PC-3 (cell line): ENCODE measurements around the gene CSMD2. TPM values are rescaled to one million over a fixed set of nuclear protein-coding genes. Genes with fewer than 3 reads are reported as not detected.

Source experiments
- ATAC-seq: fragments of 200-7000 bp; cut with Tn5 transposase; 2 replicates; pipeline ENCODE4 v1.9.1; 2020; ENCODE audit warnings: mild to moderate bottlenecking, moderate library complexity
- BruUV-seq: library from RNA; stranded (reverse); fragments of 400-500 nt; replicated peaks from 2 replicates; lab custom pipeline; 2021; lab: Mats Ljungman, UMichigan
- CTCF ChIA-PET: fragments of 300-600 bp; sonication (Branson Sonifier 250); formaldehyde crosslinking; loops from one replicate; lab custom pipeline; 2022; ENCODE audit warnings: antibody characterized with exemption; lab: Charles Lee
- POLR2A ChIA-PET: fragments of 300-600 bp; sonication (Branson Sonifier 250); formaldehyde crosslinking; loops from one replicate; lab custom pipeline; 2022; ENCODE audit warnings: antibody characterized with exemption; ENCODE audit not compliant: unreplicated experiment; lab: Charles Lee
- DNase-seq: peaks from one replicate; pipeline ENCODE4 v3.0.0-alpha.2; 2015
- H2AFZ ChIP-seq: fragments of 300-600 bp; sonication (generic); 2 replicates; pipeline ENCODE4 v1.6.0; 2016; ENCODE audit warnings: antibody characterized with exemption, low read length
- H3F3A ChIP-seq: fragments of 300-600 bp; sonication (generic); one replicate; pipeline ENCODE4 v1.6.0; 2017; ENCODE audit warnings: antibody characterized with exemption, low read length, control low read depth, mild to moderate bottlenecking; ENCODE audit not compliant: unreplicated experiment
- H3K27ac ChIP-seq: fragments of 300-600 bp; sonication (generic); 2 replicates; pipeline ENCODE4 v1.5.1; 2016; ENCODE audit warnings: mild to moderate bottlenecking, low read length
- H3K27me3 ChIP-seq: fragments of 300-600 bp; sonication (generic); 2 replicates; pipeline ENCODE4 v1.6.1; 2016; ENCODE audit warnings: low read length, mixed read lengths
- H3K36me3 ChIP-seq: fragments of 300-600 bp; sonication (generic); 2 replicates; pipeline ENCODE4 v1.6.1; 2016; ENCODE audit warnings: low read depth, mixed run types, low read length, mixed read lengths
- H3K4me1 ChIP-seq: fragments of 300-600 bp; sonication (generic); 2 replicates; pipeline ENCODE4 v1.5.1; 2016; ENCODE audit warnings: low read length; ENCODE audit not compliant: insufficient read depth
- H3K4me2 ChIP-seq: fragments of 300-600 bp; sonication (generic); 2 replicates; pipeline ENCODE4 v1.6.0; 2016; ENCODE audit warnings: low read length
- H3K4me3 ChIP-seq: fragments of 300-600 bp; sonication (generic); 2 replicates; pipeline ENCODE4 v1.5.1; 2016; ENCODE audit warnings: mild to moderate bottlenecking, low read length, mixed read lengths
- H3K79me2 ChIP-seq: fragments of 300-600 bp; sonication (generic); 2 replicates; pipeline ENCODE4 v1.6.1; 2017; ENCODE audit warnings: low read length, mixed read lengths
- H3K9ac ChIP-seq: fragments of 300-600 bp; sonication (generic); 2 replicates; pipeline ENCODE4 v1.6.0; 2016; ENCODE audit warnings: mild to moderate bottlenecking, low read length
- H3K9me2 ChIP-seq: fragments of 300-600 bp; sonication (generic); replicated peaks from 2 replicates; pipeline ENCODE4 v1.6.1; 2016; ENCODE audit warnings: mixed run types, low read length, mixed read lengths
- H3K9me3 ChIP-seq: fragments of 300-600 bp; sonication (generic); 2 replicates; pipeline ENCODE4 v1.6.1; 2016; ENCODE audit warnings: low read length, mixed read lengths
- H4K20me1 ChIP-seq: fragments of 300-600 bp; sonication (generic); 2 replicates; pipeline ENCODE4 v1.6.1; 2016; ENCODE audit warnings: low read length, mixed read lengths
- CTCF ChIP-seq: fragments of 300-600 bp; sonication (generic); conservative IDR thresholded peaks from 2 replicates; pipeline ENCODE4 v1.5.1; 2017; ENCODE audit warnings: antibody characterized with exemption, low read depth, mild to moderate bottlenecking, low read length
- EZH2 ChIP-seq: fragments of 300-600 bp; sonication (generic); IDR thresholded peaks from one replicate; pipeline ENCODE4 v1.6.1; 2017; ENCODE audit warnings: antibody characterized with exemption, mild to moderate bottlenecking, low read length; ENCODE audit not compliant: unreplicated experiment
- EZH2phosphoT487 ChIP-seq: fragments of 300-600 bp; sonication (generic); IDR thresholded peaks from 2 replicates; pipeline ENCODE4 v1.6.1; 2018; ENCODE audit warnings: mild to moderate bottlenecking, antibody characterized with exemption, low read length, borderline replicate concordance
- intact Hi-C: fragments of 100-400 bp; cut with micrococcal nuclease; formaldehyde crosslinking; loops from 2 replicates; pipeline ENCODE4 v1.9.0; 2023
- total RNA-seq: library from RNA; depleted of rRNA; stranded (reverse); fragments of >200 nt; gene quantifications from 2 replicates; pipeline ENCODE4 v1.2.3, GENCODE V29; 2014

Gene CSMD2
- total RNA-seq, 1 experiment from 2014 or later, result not detected

GRCh38 chr1:33928251-33928650 is 236.8 kb downstream of the CSMD2 start:
- no peak overlapping the region for H3K9ac ChIP-seq
- H3K4me1 ChIP-seq, result no peaks in the 10 kb centered on the region
- H2AFZ ChIP-seq, result no peak overlapping the region
- no peaks in the 10 kb centered on the region for H3F3A ChIP-seq
- no peaks in the 10 kb centered on the region for H3K9me3 ChIP-seq
- DNase-seq, result no peak
- no TSS peak for BruUV-seq
- no peaks in the 10 kb centered on the region for H3K27me3 ChIP-seq
- H3K27ac ChIP-seq, result no peak overlapping the region
- no peak for TF ChIP-seq EZH2
- TF ChIP-seq EZH2phosphoT487, result no peak
- no peak for TF ChIP-seq CTCF
- intact Hi-C loops, result no loop called here
- H3K4me3 ChIP-seq, result no peak overlapping the region
- no peaks in the 10 kb centered on the region for H3K36me3 ChIP-seq
- ChIA-PET CTCF (no interaction called here), POLR2A (no interaction called here)
- H4K20me1 ChIP-seq, result no peaks in the 10 kb centered on the region
- no peak overlapping the region for H3K4me2 ChIP-seq
- H3K9me2 ChIP-seq, result no peaks in the 10 kb centered on the region
- no peaks in the 10 kb centered on the region for H3K79me2 ChIP-seq
- ATAC-seq, result no peak

GRCh38 chr1:33927721-33928120 is 237.3 kb downstream of the CSMD2 start:
- Histone ChIP-seq H2AFZ (no peak overlapping the region), H3K9me3 (no peaks in the 10 kb centered on the region), H4K20me1 (no peaks in the 10 kb centered on the region), H3K9me2 (no peaks in the 10 kb centered on the region), H3K27ac (no peak overlapping the region), H3K4me2 (no peak overlapping the region), H3K4me3 (no peak overlapping the region), H3K9ac (no peak overlapping the region), H3K36me3 (no peaks in the 10 kb centered on the region), H3K79me2 (no peaks in the 10 kb centered on the region), H3F3A (no peaks in the 10 kb centered on the region), H3K4me1 (no peaks in the 10 kb centered on the region), H3K27me3 (no peaks in the 10 kb centered on the region)
- no TSS peak for BruUV-seq
- DNase-seq, result no peak
- CTCF ChIA-PET, result no interaction called here
- POLR2A ChIA-PET, result no interaction called here
- no peak for TF ChIP-seq EZH2
- no peak for TF ChIP-seq CTCF
- no peak for TF ChIP-seq EZH2phosphoT487
- intact Hi-C loops, result no loop called here
- no peak for ATAC-seq

GRCh38 chr1:33925586-33925985 is 239.4 kb downstream of the CSMD2 start:
- H3F3A ChIP-seq, result no peaks in the 10 kb centered on the region
- no peak overlapping the region for H3K4me3 ChIP-seq
- H3K4me2 ChIP-seq, result no peak overlapping the region
- no peaks in the 10 kb centered on the region for H3K9me3 ChIP-seq
- DNase-seq (no peak), ATAC-seq (no peak)
- no peaks in the 10 kb centered on the region for H4K20me1 ChIP-seq
- ChIA-PET POLR2A (no interaction called here), CTCF (no interaction called here)
- H3K27ac ChIP-seq, result no peak overlapping the region
- no peaks in the 10 kb centered on the region for H3K9me2 ChIP-seq
- no peak overlapping the region for H3K9ac ChIP-seq
- intact Hi-C loops, result no loop called here
- no TSS peak for BruUV-seq
- no peaks in the 10 kb centered on the region for H3K36me3 ChIP-seq
- H3K4me1 ChIP-seq, result no peaks in the 10 kb centered on the region
- no peak overlapping the region for H2AFZ ChIP-seq
- TF ChIP-seq EZH2phosphoT487 (no peak), EZH2 (no peak), CTCF (no peak)
- H3K27me3 ChIP-seq, result no peaks in the 10 kb centered on the region
- H3K79me2 ChIP-seq, result no peaks in the 10 kb centered on the region
